GF-D8 (cell line): ENCODE measurements around the gene GIT2.
"Not testable (repeated sequence)": the region's sequence is repeated elsewhere in the genome, so short reads cannot be mapped to it uniquely, and the experiment has no call there.

Experiments used
- DNase-seq: peaks from one replicate; lab custom pipeline; 2025; lab: John Stamatoyannopoulos, UW

Gene GIT2

DNA sequence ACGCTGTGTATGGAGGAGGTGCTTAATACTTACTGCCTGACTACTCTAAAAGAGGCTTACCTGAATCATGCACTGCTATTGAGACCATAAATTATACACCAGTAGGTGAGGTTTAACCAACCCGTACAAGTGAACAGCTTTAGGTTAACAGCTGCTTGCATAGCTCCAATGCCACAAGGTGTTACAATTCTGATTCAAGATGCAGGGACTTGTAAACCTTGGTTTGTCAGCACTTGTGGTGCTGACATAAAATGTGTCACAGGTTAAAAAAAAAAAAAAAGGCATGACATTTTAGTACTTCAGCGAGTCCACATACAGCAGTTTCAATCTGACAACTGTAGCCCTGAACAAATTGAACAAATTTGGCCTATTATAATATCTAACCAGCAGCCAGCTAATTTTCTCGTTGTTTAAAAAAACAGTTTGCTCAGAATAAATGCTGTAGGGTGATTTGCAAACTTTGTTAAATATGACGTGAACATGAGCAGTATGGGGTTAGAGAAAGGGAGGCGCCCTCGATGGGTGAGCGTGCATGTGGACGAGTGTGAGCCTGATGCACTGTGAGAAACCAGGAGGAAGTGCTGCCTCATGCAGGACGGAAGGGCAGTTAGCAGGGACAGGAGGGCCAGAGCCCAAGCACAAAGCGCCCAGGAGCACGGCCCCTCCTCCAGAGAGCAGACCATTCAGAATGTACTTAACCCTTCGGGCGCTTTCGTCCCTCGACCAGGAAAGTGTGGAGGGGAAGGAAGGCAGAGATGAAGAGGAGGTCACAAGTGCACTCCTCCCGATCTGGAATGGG, 51.4 kb downstream of the GIT2 start:
- no peak for DNase-seq

DNA sequence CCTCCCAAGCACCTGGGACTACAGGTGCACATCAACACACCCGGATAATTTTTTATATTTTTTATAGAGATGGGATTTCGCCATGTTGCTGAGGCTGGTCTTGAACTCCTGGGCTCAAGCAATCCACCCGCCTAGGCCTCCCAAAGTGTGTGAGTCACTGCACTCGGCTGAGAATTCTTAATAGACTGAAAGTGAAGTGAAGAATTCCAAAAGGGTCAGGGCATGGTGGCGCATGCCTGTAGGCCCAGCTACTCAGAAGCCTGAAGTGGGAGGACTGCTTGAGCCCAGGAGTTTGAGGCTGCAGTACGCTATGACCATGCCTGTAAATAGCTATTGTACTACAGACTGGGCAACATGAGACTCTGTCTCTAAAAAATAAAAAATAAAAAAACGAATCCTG, 52.4 kb downstream of the GIT2 start:
- DNase-seq = no peak

DNA sequence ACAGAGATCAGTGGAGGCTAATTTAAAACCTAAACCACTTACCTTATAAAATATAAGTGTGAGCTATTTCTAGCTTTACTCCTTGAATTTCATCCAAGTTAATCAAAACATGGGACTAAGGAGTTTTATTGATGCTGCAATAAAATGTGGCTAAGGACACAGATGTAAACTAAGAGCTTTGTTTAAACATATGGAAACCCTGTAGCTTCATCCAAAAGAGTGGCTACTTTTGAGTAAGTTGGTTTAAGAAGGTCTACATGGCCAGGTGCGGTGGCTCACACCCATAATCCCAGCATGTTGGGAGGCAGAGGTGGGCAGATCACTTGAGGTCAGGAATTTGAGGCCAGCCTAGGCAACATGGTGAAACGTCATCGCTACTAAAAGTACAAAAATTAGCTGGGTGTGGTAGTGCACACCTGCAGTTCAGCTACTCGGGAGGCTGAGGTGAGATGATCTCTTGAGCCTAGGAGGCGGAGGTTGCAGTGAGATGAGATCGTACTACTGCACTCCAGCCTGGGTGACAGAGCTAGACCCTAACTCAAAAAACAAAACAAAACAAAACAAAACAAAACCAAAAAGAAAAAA, 55.7 kb downstream of the GIT2 start:
- DNase-seq = no peak

DNA sequence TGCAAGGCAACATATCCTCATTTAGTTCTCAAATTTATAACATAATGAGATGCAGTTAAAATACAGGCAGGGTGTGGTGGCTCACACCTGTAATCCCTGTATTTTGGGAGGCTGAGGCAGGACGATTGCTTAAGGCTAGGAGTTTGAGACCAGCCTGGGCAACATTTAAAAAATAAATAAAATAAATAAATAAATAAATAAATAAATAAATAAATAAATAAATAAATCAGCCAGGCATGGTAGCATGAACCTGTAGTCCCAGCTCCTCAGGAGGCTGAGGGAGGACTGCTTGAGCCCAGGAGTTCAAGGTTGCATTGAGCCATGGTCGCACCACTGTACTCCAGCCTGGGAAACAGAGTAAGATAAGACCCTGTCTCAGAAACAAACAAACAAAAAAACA, 56.7 kb downstream of the GIT2 start:
- DNase-seq = no peak

DNA sequence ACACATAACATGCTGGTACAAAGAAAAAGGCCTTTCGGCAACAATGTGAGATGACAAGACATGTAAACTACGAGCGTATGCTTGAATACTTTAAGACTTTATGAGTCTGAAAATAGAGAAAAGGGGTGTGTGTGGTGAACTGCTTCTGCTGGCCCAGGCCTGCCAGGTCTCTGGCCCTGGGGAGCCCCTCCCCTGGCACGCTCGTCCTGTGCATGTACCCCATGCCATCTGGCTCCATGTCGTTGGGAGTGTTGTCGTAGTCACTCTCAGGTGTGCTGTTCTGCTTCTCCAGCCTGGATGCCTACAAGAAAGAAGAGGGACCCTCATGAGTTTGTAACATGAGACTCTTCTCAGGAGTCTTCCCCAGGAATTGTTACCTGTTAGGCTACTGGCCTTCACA, 57.2 kb downstream of the GIT2 start:
- DNase-seq = no peak

DNA sequence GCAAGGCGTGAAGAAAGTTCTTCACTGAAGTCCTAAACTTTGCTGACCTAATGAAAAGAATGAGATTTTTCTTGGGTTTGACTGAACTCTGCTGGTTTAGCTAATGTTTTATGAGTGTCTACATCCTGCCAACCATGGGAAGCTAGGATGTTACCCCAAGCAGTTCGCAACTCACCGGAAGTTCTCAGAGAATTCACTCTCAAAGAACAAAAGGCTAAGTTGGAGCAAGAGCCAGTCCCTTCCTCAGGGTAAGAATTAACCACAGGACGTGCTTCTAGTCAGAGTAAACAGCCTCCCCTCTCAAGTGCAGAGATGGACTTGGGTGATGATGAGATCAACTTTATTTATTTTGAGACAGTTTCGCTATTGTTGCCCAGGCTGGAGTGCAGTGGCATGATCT, 58.8 kb downstream of the GIT2 start:
- DNase-seq = no peak

DNA sequence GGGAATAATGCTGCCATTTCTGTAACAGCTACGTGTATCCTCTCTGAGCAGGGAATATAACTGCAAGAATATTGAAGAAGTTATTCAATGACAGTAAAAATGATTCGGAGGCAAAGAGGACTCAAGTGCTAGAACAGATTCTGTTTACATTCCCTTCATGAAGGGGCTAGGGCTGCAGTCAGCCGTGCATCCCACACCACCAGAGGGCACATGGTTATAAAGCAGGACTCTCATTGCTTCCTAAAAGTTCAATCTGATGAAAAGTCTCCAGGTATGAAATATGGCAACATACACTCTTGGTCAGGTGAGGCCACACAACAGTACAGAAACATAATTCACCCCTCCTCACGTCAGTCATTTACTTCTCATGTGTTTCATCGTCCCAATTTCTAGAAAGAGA, 62.1 kb downstream of the GIT2 start:
- DNase-seq = no peak

DNA sequence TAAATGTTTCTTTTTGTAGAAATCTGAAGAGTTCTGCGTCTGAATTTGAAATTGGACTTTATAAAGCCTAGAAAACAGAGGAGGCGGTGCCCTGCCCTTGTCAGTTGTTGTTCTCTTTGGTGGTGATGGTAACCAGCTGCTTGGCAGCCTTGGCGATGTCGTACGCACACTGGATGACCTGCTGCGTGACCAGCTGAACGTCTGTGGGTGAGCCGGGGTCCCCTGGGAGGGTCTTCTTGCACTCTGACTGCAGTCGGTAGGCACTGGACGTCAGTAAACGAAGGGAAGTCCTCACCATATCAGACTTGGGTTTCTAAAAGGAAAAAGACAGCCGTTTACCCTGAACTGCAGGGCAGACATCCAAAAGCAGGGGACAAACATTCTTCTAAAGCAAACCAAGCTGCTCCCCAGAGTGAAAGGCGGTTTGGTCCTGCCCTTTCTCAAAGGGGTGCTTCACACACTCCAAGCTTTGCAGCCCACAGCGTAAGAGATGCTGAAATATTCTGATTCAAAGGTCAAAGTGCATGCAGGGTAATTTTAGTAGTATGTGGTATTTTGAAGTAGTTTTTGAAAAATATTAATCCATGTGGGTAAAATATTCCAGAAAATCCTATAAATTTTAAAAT, 63.2 kb downstream of the GIT2 start:
- no peak for DNase-seq

DNA sequence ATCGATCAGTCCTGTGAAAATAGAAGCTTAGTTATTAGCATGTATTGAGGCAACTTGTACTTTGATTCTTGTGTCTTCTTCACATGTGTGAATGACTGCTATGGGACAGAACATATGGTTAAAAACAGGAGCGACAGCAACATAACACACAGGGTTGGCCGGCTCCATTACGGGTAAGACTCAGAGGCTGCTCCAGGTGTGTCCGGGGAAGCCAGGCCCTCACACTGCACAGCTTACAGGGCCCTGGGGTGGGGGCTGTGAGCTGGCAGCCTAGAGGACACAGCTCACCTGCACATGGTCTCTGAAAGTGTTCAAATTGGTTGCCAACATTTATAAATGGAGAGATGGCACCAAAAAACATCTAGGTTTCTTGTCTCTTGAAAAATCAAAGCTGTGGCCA, 65.0 kb downstream of the GIT2 start:
- no peak for DNase-seq

DNA sequence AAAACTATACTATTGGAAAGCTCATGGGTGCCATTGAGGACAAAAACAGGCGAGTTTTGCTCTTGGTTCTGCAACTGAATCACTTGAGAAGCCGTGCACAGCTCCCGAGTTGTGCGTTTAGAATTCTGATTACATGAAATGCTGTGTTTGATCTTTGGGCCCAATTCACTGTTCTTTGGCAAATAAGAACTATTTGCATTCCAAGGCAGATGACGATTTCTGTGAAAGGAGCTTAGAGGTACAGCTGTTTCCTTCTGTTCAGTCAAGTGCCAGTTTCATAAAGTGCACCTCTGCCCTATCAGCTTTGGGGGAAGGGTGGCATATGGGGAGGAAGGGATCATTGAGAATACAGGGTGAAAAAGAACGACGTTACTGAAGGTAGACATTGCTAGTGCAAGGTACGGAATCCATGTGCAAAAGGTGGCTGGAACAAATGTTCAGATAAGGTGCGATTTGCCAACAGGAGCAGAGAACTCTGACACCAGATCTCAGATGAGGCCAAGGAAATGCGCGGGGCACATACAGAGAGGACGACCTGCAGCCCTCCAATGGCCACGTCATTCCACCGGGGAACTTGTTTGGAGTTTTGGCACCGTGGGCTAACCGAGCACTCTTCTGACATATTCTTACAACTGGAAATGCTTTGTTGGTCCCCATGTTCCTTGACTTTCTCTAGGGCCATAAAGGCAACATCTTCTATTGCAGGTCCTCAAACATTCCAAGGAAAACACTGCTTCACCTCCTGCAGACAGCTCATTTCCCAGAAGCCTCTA, 66.0 kb downstream of the GIT2 start:
- no peak for DNase-seq

DNA sequence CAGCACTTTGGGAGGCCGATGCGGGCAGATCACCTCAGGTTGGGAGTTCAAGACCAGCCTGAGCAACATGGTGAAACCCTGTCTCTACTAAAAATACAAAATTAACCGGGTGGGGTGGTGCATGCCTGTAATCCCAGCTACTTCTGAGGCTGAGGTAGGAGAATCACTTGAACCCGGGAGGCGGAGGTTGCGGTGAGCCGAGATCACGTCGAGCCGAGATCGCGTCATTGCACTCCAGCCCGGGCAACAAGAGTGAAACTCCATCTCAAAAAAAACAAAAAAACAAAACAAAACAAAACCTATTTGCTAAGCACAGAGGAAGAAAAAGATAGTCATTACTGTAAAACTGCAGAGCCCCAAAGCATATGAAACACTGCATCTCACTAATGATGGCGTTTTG, 66.8 kb downstream of the GIT2 start:
- not testable (repeated sequence) for DNase-seq

DNA sequence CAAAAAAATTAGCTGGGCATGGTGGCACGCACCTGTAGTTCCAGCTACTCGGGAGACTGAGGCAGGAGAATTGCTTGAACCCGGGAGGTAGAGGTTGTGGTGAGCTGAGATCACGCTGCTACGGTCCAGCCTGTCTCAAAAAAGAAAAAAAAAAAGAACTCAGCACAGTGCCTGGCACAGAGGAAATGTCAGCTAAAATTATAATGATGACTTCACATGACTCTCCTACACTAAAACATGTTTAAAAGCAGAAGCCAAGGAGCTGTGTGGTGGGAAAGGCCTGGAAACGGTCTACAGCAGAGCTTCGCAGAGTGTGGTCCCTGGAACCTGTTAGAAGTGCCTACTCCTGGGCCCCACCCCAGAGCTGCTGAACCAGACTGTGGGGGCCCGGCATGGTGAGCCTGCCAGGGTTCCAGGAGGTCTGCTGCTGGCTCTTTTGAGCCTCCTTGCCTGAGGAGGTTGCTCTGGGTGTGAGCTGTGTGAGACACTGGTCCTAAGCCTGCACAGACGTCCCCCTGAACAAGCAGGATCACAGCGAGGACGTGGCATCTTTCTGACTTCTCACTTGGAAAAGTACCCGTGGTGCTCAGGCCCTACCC, 68.0 kb downstream of the GIT2 start:
- DNase-seq = no peak

DNA sequence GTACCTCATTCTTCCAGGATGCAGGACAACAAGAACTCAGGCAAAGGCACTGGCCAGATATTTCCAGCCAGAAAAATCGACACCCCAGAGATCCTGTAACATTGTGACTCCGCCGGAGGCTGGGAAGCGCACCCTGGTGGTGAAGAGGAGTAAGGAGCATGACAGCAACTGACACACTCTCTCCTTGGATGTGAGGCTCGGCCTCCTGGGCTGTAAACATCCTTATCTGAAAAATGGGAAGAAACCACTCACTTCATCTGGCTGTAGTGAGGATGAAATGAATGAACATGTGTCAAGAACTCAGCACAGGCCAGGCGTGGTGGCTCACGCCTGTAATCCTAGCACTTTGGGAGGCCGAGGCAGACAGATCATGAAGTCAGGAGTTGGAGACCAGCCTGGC, 68.5 kb downstream of the GIT2 start:
- no peak for DNase-seq

DNA sequence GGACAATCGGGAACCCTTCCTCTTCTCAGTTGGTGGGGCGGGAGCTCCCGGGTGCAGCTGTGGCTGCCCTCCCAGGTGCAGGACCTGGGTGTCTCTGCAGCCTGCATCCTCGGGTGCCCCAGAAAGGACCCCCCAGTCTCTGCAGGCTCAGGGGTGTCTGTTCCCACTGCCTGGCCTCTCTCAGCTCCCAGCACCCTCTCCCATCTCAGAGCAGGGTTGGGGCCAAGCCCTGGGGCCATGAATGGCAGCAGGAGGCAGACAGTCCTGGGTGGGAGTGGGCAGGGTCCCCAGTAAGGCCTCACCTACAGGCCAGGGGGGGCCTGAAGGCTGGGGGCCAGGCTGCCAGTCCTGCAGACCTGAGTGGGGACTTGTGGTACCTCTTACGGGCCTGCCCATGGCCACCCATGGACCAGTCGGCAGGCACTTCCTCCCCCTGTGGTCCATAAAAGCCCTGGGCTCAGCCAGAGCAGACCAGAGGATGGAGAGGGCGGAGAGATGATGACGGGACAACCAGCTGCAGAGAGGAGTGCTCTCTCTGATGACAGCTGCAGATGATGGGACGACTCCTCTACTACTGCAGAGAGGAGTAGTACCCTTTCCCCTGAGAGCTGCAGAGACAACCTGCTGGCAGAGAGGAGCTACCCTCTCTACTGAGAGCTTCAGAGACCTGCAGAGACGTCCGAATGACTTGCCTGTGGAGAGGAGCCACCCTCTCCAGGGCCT, 69.5 kb downstream of the GIT2 start:
- no peak for DNase-seq

DNA sequence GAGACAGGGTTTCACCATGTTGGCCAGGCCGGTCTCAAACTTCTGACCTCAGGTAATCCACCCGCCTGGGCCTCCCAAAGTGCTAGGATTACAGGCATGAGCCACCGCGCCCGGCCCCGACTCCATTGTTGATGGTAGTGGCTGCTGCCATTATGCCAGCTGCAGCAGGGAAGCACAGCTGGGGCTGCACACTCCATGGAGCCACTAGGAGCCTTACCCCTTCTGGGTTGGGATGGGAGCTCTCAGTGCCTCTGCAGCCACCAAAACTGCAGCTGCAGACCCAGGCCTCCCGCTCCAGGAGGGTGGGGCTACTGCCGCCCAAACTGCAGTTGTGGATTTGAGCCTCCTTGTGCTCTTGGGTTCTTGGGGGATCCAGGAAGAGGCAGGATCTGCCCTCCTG, 70.2 kb downstream of the GIT2 start:
- DNase-seq = no peak

DNA sequence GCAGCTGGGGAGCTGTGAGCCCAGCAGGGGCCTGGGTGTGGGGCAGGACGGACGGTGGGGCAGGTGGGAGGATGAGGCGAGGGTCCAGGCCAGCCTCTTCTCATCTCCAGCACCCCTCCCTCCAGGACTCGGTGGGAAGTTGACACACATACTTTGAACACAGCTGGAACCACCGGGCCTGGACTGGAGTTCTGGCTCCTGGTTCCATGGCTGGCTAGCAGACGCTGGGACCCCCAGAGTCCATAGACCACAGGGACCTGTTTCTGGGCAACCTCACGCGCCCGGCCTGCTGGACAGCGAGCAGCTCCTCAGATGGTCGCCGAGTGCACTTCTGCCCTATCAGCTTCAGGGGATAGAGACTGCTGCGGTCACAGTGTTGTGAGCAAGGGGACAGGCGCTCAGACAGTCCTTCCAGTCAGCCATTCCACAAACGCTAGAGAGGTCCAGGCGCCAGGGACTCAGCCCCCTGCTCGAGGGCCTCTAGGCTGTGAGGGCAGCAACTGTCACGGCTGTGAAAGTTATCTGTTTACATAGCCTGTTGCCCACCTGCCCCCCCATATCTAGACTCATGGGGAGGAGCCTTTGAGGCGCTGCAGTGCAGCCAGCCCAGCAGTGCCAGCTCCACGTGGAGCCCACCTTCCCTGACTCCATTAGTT, 70.9 kb downstream of the GIT2 start:
- no peak for DNase-seq

DNA sequence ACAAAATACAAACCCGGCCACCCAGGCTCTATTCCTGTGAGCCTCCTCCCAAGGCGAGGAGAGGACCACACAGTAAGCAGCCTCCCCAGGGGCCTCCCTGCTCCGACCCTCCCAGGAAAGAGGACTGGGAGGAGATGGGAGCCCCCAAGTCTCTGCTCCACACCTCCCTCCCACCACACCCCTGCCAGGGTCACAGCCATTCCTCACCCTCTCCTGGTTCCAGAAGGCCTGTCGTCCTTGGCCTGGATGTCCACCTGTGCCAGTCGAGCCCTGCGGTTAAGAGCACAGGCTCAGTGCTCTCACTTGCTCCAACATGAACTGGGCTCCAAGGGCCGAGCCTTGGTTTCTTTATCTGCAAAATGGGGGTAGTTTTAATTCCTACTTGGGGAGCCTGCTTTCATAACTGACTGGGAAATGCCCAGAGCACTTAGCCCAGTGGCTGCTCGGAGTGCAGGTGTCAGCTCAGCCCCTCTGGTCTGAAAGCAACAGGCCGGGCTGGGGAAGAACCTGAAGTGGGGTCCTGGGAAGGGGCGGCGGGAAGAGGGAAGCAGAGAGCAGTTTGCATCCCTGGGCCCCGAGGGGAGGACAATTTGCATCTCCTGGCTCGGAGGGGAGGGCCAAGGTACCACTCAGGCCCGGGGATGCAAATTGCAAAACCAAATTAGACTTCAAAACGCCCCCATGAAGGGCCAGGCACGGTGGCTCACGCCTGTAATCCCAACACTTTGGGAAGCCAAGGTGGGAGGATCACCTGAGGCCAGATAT, 72.5 kb downstream of the GIT2 start:
- no peak for DNase-seq

DNA sequence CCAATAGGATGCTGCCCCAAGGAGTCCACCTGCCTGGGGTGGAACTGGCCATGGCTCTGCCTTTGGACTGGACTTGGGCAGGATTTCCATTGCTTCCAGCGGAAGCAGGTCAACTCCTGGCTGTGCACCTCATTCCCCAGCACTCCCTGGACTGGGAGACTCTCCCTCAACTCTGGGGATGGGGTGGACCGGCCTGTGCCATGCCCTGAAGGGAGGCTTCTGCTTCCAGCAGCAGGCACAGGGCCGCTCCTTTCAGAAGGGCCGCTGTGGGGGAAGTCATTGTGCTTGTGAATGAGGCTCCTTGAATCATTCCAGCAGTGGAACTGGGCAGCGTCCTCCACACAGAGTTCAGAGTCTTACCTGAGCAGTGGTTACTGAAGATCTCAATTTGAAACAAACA, 73.1 kb downstream of the GIT2 start:
- no peak for DNase-seq

DNA sequence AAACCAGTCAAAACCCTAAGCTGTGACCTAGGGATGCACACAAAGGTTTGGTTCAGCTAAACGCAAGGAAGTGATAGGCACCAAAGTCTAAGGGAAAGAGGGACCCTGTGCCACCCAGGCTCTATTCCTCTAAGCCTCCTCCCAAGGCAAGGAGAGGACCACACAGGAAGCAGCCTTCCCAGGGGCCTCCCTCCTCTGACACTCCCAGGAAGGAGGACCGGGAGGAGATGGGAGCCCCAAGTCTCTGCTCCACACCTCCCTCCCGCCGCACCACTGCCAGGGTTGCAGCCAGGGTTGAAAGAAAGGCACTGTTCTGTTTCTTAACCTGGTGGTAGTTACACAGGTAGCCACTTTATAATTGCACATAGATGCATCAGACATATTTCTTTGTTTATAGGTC, 74.2 kb downstream of the GIT2 start:
- no peak for DNase-seq

DNA sequence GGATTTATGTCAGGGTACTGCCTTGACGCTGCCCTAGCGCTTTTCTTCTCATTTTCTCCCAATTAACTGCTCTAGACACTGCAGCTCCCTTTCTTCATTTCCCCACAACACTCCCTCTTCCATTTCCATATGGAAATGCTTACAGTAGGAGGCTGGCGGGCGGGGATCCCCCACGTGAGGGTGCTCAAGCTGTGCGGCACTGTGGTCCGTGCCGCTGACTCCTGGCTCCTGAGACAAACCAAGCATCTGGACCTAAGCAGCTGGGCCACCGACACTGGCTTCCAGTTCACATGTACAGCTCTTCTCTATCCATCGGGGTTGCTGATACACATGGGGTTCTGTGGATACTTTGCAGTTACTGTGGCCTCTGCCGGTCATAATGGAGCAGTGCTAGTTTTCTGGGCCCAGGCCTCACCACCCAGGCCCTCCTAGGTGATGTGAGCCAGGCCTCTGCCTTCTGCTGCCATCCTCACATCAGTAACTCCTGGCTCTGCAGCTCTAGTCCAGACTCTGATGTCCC, 75.8 kb downstream of the GIT2 start:
- no peak for DNase-seq
